ENCODE results near the gene DNAH11. TPM values are rescaled to one million over a fixed set of nuclear protein-coding genes. Genes with fewer than 3 reads are reported as not detected.

The DNAH11 gene
- total and polyA plus RNA-seq, 2 of the 8 experiments (the other 6 are each of a cell fraction or from before 2014, with no cell fraction given) = 1.8 to 4.9 TPM

- DNase-seq (ENCODE audit: low read depth in 1 of 2, low spot score in 2 of 2) (no peak), FAIRE-seq (no peak)
- ChIA-PET CTCF (ENCODE audit: partially characterized antibody) (interaction anchor here (1.2 kb wide), 1 partner anchor 111 kb away, joined by 5 read pairs; no protein-coding TSS in a partner anchor), POLR2A (ENCODE audit: partially characterized antibody) (no interaction called here)
- Histone ChIP-seq H3K36me3 (ENCODE audit: control insufficient read depth in 2 of 4, insufficient read depth in 4 of 4, low read length in 3 of 4) (no peaks in the 10 kb centered on the region; a peak in 1 of 8 replicates), H3K9ac (replicated peaks in 1 of 4; ENCODE audit: extremely low read depth in 1 of 4, low read depth in 3 of 4, low read length in 3 of 4) (no peak overlapping the region), H4K5ac (ENCODE audit: insufficient read length, low read depth, low read length) (no peak overlapping the region), H4K8ac (ENCODE audit: extremely low read depth, insufficient read depth, low read length) (no peak overlapping the region), H3K79me1 (ENCODE audit: low read depth, low read length) (no peaks in the 10 kb centered on the region), H3K56ac (replicated peaks; ENCODE audit: insufficient read length, low read depth, low read length) (no peak overlapping the region), H2AFZ (ENCODE audit: low read length) (no peak overlapping the region), H3K27me3 (replicated peaks in 1 of 4; ENCODE audit: control insufficient read depth in 3 of 4, extremely low read depth in 1 of 4, insufficient read depth in 3 of 4, low read length in 3 of 4) (no peaks in the 10 kb centered on the region), H3K27ac (ENCODE audit: low read depth, low read length) (no peak overlapping the region), H3K79me2 (ENCODE audit: control insufficient read depth in 1 of 2, insufficient read depth in 2 of 2, low read length in 2 of 2) (no peaks in the 10 kb centered on the region), H3K23me2 (ENCODE audit: low read depth, low read length) (no peaks in the 10 kb centered on the region), H2BK5ac (ENCODE audit: low read depth, low read length) (no peak overlapping the region), H3K9me3 (ENCODE audit: insufficient read depth in 2 of 2, low read depth in 1 of 2, low read length in 1 of 2) (no peaks in the 10 kb centered on the region), H2AK5ac (ENCODE audit: low read depth, low read length) (no peak overlapping the region), H4K91ac (replicated peaks; ENCODE audit: insufficient read length, low read length) (no peak overlapping the region), H3K18ac (ENCODE audit: extremely low read depth, low read length) (no peak overlapping the region), H2BK12ac (ENCODE audit: low read depth, low read length) (no peak overlapping the region), H3K4ac (replicated peaks; ENCODE audit: insufficient read length, low read depth, low read length) (no peak overlapping the region), H2BK20ac (ENCODE audit: low read length) (no peak overlapping the region), H3K23ac (ENCODE audit: insufficient read length) (no peak overlapping the region), H3K4me1 (replicated peaks in 1 of 4; ENCODE audit: control insufficient read depth in 3 of 4, insufficient read depth in 4 of 4, low read length in 3 of 4) (no peaks in the 10 kb centered on the region), H3K4me2 (ENCODE audit: insufficient read depth in 1 of 2, low read depth in 2 of 2, low read length in 2 of 2) (no peak overlapping the region), H3K4me3 (ENCODE audit: extremely low read depth in 1 of 4, insufficient read depth in 2 of 4, low read depth in 3 of 4, low read length in 4 of 4) (no peak overlapping the region), H2BK120ac (replicated peaks; ENCODE audit: low read depth, low read length) (no peak overlapping the region), H4K20me1 (replicated peaks in 1 of 2; ENCODE audit: control insufficient read depth in 1 of 2, insufficient read depth in 2 of 2, low read length in 2 of 2) (no peaks in the 10 kb centered on the region), H2BK15ac (ENCODE audit: low read length) (no peak overlapping the region), H3K14ac (ENCODE audit: insufficient read length) (no peak overlapping the region)
- 86% methylated on average over 5 of the region's 5 CpGs; no CpG with 5 or more reads in 1 of the 2 experiments for WGBS, 2 experiments (ENCODE audit: extremely low coverage in 1 of 2, insufficient coverage in 1 of 2, insufficient read length in 1 of 2, insufficient replicate concordance in 2 of 2, low coverage in 1 of 2, low lambda C conversion rate in 2 of 2, missing lambda C conversion rate in 1 of 2)
- TF ChIP-seq CBX5 (IDR thresholded peaks at IDR 0.05; ENCODE audit: low read depth, low read length) = no peak
- no peak for TF ChIP-seq RXRA (IDR thresholded peaks at IDR 0.05; ENCODE audit: insufficient read depth, low read depth, low read length)
These were observed 113.2 kb downstream of the DNAH11 start for GRCh38 chr7:21656081-21656480.
